AG08396 (cell line): ENCODE data around the gene SMOC1.

Experiments used
- DNase-seq: peaks from one replicate; pipeline ENCODE4 v3.0.0; 2012; ENCODE audit warnings: low spot score, mixed read lengths

SMOC1 gene

GRCh38 chr14:70008284-70009262 lies 129.4 kb downstream of the SMOC1 start:
- DNase-seq: no peak

GRCh38 chr14:70009961-70010360 lies 130.7 kb downstream of the SMOC1 start:
- DNase-seq: no peak

- DNase-seq: no peak
These were observed 131.9 kb downstream of the SMOC1 start for GRCh38 chr14:70011098-70011497.

GRCh38 chr14:70011708-70012107 lies 132.5 kb downstream of the SMOC1 start:
- no peak for DNase-seq

GRCh38 chr14:70013271-70013873 lies 134.2 kb downstream of the SMOC1 start:
- DNase-seq: no peak

- DNase-seq: no peak
These were observed 135.3 kb downstream of the SMOC1 start for GRCh38 chr14:70014406-70015095.

- DNase-seq: no peak
These were observed 139.0 kb downstream of the SMOC1 start for GRCh38 chr14:70018230-70018629.

GRCh38 chr14:70018713-70019211 lies 139.5 kb downstream of the SMOC1 start:
- DNase-seq: peak; percentile 44

GRCh38 chr14:70019695-70020094 lies 140.5 kb downstream of the SMOC1 start:
- no peak for DNase-seq

GRCh38 chr14:70020352-70021170 lies 141.3 kb downstream of the SMOC1 start:
- DNase-seq: no peak

- DNase-seq: no peak
These were observed 142.5 kb downstream of the SMOC1 start for GRCh38 chr14:70021548-70022220.

GRCh38 chr14:70022771-70023445 lies 143.7 kb downstream of the SMOC1 start:
- no peak for DNase-seq

- no peak for DNase-seq
These were observed 144.7 kb downstream of the SMOC1 start for GRCh38 chr14:70023871-70024270.

- peak; percentile 78 for DNase-seq
These were observed 148.7 kb downstream of the SMOC1 start for GRCh38 chr14:70027785-70028428.

- DNase-seq: no peak
These were observed 150.3 kb downstream of the SMOC1 start for GRCh38 chr14:70029296-70030132.

GRCh38 chr14:70032016-70032415 lies 152.8 kb downstream of the SMOC1 start:
- DNase-seq: no peak

GRCh38 chr14:70032447-70032846 lies 153.2 kb downstream of the SMOC1 start:
- DNase-seq: no peak

- DNase-seq: no peak
These were observed 153.9 kb downstream of the SMOC1 start for GRCh38 chr14:70033116-70033515.

- no peak for DNase-seq
These were observed 154.3 kb downstream of the SMOC1 start for GRCh38 chr14:70033561-70033960.
